Measurements from ENCODE around the gene DGLUCY. TPM values are rescaled to one million over a fixed set of nuclear protein-coding genes. Genes with fewer than 3 reads are reported as not detected.

The DGLUCY gene
- total and polyA plus RNA-seq, 2 of the 8 experiments (the other 6 are each of a cell fraction or from before 2014, with no cell fraction given): 24.9 to 31.8 TPM

- Histone ChIP-seq H3K27ac (ENCODE audit: low read depth, low read length) (no peak overlapping the region), H4K5ac (ENCODE audit: insufficient read length, low read depth, low read length) (no peak overlapping the region), H2BK20ac (ENCODE audit: low read length) (no peak overlapping the region), H4K20me1 (replicated peaks in 1 of 2; ENCODE audit: control insufficient read depth in 1 of 2, insufficient read depth in 2 of 2, low read length in 2 of 2) (no peaks in the 10 kb centered on the region), H3K4me1 (replicated peaks in 1 of 4; ENCODE audit: control insufficient read depth in 3 of 4, insufficient read depth in 4 of 4, low read length in 3 of 4) (no peaks in the 10 kb centered on the region), H3K4me2 (ENCODE audit: insufficient read depth in 1 of 2, low read depth in 2 of 2, low read length in 2 of 2) (no peak overlapping the region), H3K79me2 (ENCODE audit: control insufficient read depth in 1 of 2, insufficient read depth in 2 of 2, low read length in 2 of 2) (no peaks in the 10 kb centered on the region), H3K36me3 (ENCODE audit: control insufficient read depth in 2 of 4, insufficient read depth in 4 of 4, low read length in 3 of 4) (no peaks in the 10 kb centered on the region), H3K4ac (replicated peaks; ENCODE audit: insufficient read length, low read depth, low read length) (no peak overlapping the region), H2AFZ (ENCODE audit: low read length) (no peak overlapping the region), H3K14ac (ENCODE audit: insufficient read length) (no peak overlapping the region), H3K9me3 (ENCODE audit: insufficient read depth in 2 of 2, low read depth in 1 of 2, low read length in 1 of 2) (no peaks in the 10 kb centered on the region), H3K27me3 (replicated peaks in 1 of 4; ENCODE audit: control insufficient read depth in 3 of 4, extremely low read depth in 1 of 4, insufficient read depth in 3 of 4, low read length in 3 of 4) (no peaks in the 10 kb centered on the region), H3K9ac (replicated peaks in 1 of 4; ENCODE audit: extremely low read depth in 1 of 4, low read depth in 3 of 4, low read length in 3 of 4) (no peak overlapping the region), H2BK15ac (ENCODE audit: low read length) (no peak overlapping the region), H4K91ac (replicated peaks; ENCODE audit: insufficient read length, low read length) (no peak overlapping the region), H3K56ac (replicated peaks; ENCODE audit: insufficient read length, low read depth, low read length) (no peak overlapping the region), H3K23ac (ENCODE audit: insufficient read length) (no peak overlapping the region), H3K79me1 (ENCODE audit: low read depth, low read length) (no peaks in the 10 kb centered on the region), H2BK120ac (replicated peaks; ENCODE audit: low read depth, low read length) (no peak overlapping the region), H2BK12ac (ENCODE audit: low read depth, low read length) (no peak overlapping the region), H3K18ac (ENCODE audit: extremely low read depth, low read length) (no peak overlapping the region), H2AK5ac (ENCODE audit: low read depth, low read length) (no peak overlapping the region), H3K23me2 (ENCODE audit: low read depth, low read length) (no peaks in the 10 kb centered on the region), H3K4me3 (ENCODE audit: extremely low read depth in 1 of 4, insufficient read depth in 2 of 4, low read depth in 3 of 4, low read length in 4 of 4) (no peak overlapping the region), H4K8ac (ENCODE audit: extremely low read depth, insufficient read depth, low read length) (no peak overlapping the region), H2BK5ac (ENCODE audit: low read depth, low read length) (no peak overlapping the region)
- ChIA-PET POLR2A (ENCODE audit: partially characterized antibody) (interaction anchor here (0.6 kb wide), 1 partner anchor 34 kb away, joined by 3 read pairs; the partner anchor contains the start of gene RPS6KA5), CTCF (ENCODE audit: partially characterized antibody) (interaction anchor here (0.6 to 3.2 kb wide), 6 partner anchors 13 to 193 kb away, joined by 3 to 11 read pairs (median 6); no protein-coding TSS in a partner anchor)
- no peak for DNase-seq (ENCODE audit: low read depth in 1 of 2, low spot score in 2 of 2)
- TF ChIP-seq SIN3A (conservative IDR thresholded peaks at IDR 0.05 in 1 of 2, IDR thresholded peaks at IDR 0.05 in 1 of 2; ENCODE audit: low read depth in 1 of 2, low read length in 2 of 2): no peak
- FAIRE-seq: no peak
- WGBS, 2 experiments (ENCODE audit: extremely low coverage in 1 of 2, insufficient coverage in 1 of 2, insufficient read length in 1 of 2, insufficient replicate concordance in 2 of 2, low coverage in 1 of 2, low lambda C conversion rate in 2 of 2, missing lambda C conversion rate in 1 of 2): 85% methylated on average over 8 of the region's 8 CpGs; no CpG with 5 or more reads in 1 of the 2 experiments
Observed at GRCh38 chr14:91095178-91095577, 18.7 kb upstream of the DGLUCY start.
